Femur (tissue), 1 donor: ENCODE measurements around the gene TMEM94.

Source experiments
- DNase-seq: peaks from one replicate; pipeline ENCODE4 v3.0.0-alpha.2; 2017

Gene TMEM94

GRCh38 chr17:75478508-75478907 lies 22.1 kb downstream of the TMEM94 start:
- no peak for DNase-seq

GRCh38 chr17:75480281-75480680 lies 23.8 kb downstream of the TMEM94 start:
- peak; percentile 48 for DNase-seq

- DNase-seq = no peak
These were observed 25.0 kb downstream of the TMEM94 start for GRCh38 chr17:75481194-75482068.

GRCh38 chr17:75482098-75482942 lies 25.9 kb downstream of the TMEM94 start:
- no peak for DNase-seq

GRCh38 chr17:75485688-75486087 lies 29.3 kb downstream of the TMEM94 start:
- no peak for DNase-seq

- DNase-seq = no peak
These were observed 29.7 kb downstream of the TMEM94 start for GRCh38 chr17:75486151-75486550.

GRCh38 chr17:75486951-75487350 lies 30.5 kb downstream of the TMEM94 start:
- DNase-seq = no peak

- DNase-seq = peak; percentile 59
These were observed 31.1 kb downstream of the TMEM94 start for GRCh38 chr17:75487351-75488070.

GRCh38 chr17:75488693-75489510 lies 32.5 kb downstream of the TMEM94 start:
- DNase-seq = no peak

- DNase-seq = no peak
These were observed 33.1 kb downstream of the TMEM94 start for GRCh38 chr17:75489511-75489955.

- DNase-seq = peak; percentile 61
These were observed 33.8 kb downstream of the TMEM94 start for GRCh38 chr17:75490173-75490743.

- no peak for DNase-seq
These were observed 34.7 kb downstream of the TMEM94 start for GRCh38 chr17:75490953-75491649.

- DNase-seq = no peak
These were observed 35.2 kb downstream of the TMEM94 start for GRCh38 chr17:75491680-75492079.

- DNase-seq = no peak
These were observed 36.2 kb downstream of the TMEM94 start for GRCh38 chr17:75492555-75493168.

GRCh38 chr17:75493476-75494129 lies 37.2 kb downstream of the TMEM94 start:
- no peak for DNase-seq

GRCh38 chr17:75494326-75494877 lies 38.0 kb downstream of the TMEM94 start:
- no peak for DNase-seq

- no peak for DNase-seq
These were observed 39.6 kb downstream of the TMEM94 start for GRCh38 chr17:75496005-75496404.

- peak; percentile 33 for DNase-seq
These were observed 41.7 kb downstream of the TMEM94 start for GRCh38 chr17:75498039-75498725.

GRCh38 chr17:75498726-75499213 lies 42.3 kb downstream of the TMEM94 start:
- peak; percentile 37 for DNase-seq
